Prostate gland (tissue), 2 donors: ENCODE data around the gene DMGDH.

Experiments
- POLR2A ChIP-seq: fragments of 450-650 bp; IDR thresholded peaks from one replicate; pipeline ENCODE4 v1.6.1; 2016; ENCODE audit warnings: antibody characterized with exemption, mild to moderate bottlenecking
- POLR2AphosphoS5 ChIP-seq: sonication (generic); formaldehyde crosslinking; IDR thresholded peaks from one replicate; pipeline ENCODE4 v1.6.1; 2017; ENCODE audit warnings: antibody characterized with exemption
- TF ChIP-seq, protein P1 (sequence below), 4 experiments: fragments of 200-600 bp in 2 of 4; fragments of 450-650 bp in 2 of 4; sonication (generic) in 2 of 4; IDR thresholded peaks; 1 replicate in 3 of 4; 2 replicates in 1 of 4; pipeline ENCODE4 v1.5.1; 2016 to 2019; ENCODE audit warnings: antibody characterized with exemption in 4 of 4, mild to moderate bottlenecking in 2 of 4, moderate library complexity in 2 of 4

DNA sequence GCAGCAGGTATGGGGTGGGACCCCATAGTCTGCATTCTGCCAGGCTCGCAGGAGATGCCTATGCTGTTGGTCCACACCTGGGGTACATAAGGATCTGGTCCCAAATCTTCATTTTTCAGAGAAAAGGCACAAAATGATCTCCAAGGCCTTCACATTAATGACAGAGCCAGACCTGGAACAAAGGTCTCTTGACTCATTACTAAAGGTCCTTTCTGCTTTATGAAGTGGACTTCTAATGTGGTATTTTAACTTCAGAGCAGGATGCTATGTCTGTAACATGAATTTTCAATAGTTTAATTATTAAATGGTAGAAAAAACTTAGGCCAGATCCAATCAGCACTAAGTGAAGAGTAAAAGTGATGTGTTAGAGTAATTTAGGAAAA, 38.0 kb downstream of the DMGDH start:
- no peak for TF ChIP-seq POLR2A
- no peak for TF ChIP-seq POLR2AphosphoS5
- TF ChIP-seq, protein P1, sequence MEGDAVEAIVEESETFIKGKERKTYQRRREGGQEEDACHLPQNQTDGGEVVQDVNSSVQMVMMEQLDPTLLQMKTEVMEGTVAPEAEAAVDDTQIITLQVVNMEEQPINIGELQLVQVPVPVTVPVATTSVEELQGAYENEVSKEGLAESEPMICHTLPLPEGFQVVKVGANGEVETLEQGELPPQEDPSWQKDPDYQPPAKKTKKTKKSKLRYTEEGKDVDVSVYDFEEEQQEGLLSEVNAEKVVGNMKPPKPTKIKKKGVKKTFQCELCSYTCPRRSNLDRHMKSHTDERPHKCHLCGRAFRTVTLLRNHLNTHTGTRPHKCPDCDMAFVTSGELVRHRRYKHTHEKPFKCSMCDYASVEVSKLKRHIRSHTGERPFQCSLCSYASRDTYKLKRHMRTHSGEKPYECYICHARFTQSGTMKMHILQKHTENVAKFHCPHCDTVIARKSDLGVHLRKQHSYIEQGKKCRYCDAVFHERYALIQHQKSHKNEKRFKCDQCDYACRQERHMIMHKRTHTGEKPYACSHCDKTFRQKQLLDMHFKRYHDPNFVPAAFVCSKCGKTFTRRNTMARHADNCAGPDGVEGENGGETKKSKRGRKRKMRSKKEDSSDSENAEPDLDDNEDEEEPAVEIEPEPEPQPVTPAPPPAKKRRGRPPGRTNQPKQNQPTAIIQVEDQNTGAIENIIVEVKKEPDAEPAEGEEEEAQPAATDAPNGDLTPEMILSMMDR (IDR thresholded peaks at IDR 0.05): no peak
